HG03565 (cell line): ENCODE data around the gene SMIM14.
"Not testable (repeated sequence)": the region's sequence is repeated elsewhere in the genome, so short reads cannot be mapped to it uniquely, and the experiment has no call there.

Experiments used
- ATAC-seq: cut with Tn5 transposase; IDR thresholded peaks from one replicate; pipeline ENCODE4 v1.9.1; 2021; ENCODE audit warnings: mild to moderate bottlenecking, moderate library complexity; ENCODE audit not compliant: unreplicated experiment

The SMIM14 gene

GRCh38 chr4:39638354-39639239 is at the start of gene SMIM14:
SMIM14 (minus strand) TSS chr4:39638865; CDS start chr4:39605145, 33,720 bp downstream.
- ATAC-seq = peak; percentile 68

- ATAC-seq = no peak
Measured at GRCh38 chr4:39687014-39687413, 48.3 kb upstream of the SMIM14 start.

DNA sequence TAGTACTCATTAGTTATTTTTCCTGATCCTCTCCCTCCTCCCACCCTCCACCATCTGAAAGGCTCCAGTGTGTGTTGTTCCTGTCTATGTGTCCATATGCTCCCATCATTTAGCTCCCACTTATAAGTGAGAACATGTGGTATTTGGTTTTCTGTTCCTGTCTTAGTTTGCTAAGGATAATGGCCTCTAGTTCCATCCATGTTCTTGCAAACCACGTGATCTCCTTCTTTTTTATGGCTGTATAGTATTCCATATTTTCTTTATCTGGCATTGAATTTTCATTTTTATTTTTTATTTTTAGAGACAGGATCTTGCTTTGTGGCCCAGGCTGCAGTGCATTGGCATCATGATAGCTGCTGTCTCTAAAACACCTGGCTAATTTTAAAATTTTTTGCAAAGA is 47.3 kb upstream of the SMIM14 start:
- no peak for ATAC-seq

- peak; percentile 93 for ATAC-seq
Measured at GRCh38 chr4:39682138-39682537, 43.5 kb upstream of the SMIM14 start.

DNA sequence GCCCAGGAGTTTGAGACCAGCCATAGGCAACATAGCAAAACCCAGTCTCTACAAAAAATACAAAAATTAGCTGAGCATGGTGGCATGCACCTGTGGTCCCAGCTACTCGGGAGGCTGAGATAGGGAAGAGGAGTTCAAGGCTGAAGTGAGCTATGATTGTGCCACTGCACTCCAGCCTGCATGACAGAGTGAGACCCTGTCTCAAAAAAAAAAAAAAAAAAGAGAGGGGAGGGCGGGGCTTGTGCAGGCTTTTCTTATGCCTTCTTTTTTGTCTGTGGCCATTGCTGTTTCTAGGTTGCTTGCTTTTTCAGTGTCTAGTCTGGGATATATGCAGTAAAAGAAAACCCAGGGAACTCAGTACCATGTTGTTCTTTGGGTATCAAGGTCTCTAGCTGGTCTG is 42.3 kb upstream of the SMIM14 start:
- not testable (repeated sequence) for ATAC-seq

GRCh38 chr4:39675681-39676080 is 37.0 kb upstream of the SMIM14 start:
- ATAC-seq = not testable (repeated sequence)

DNA sequence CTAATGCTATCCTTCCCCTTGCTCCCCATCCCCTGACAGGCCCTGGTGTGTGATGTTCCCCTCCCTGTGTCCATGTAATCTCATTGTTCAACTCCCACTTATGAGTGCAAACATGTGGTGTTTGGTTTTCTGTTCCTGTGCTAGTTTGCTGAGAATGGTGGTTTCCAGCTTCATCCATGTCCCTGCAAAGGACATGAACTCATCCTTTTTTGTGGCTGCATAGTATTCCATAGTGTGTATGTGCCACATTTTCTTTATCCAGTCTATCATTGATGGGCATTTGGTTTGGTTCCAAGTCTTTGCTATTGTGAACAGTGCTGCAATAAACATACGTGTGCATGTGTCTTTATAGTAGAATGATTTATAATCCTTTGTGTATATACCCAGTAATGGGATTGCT is 31.6 kb upstream of the SMIM14 start:
- ATAC-seq = not testable (repeated sequence)

DNA sequence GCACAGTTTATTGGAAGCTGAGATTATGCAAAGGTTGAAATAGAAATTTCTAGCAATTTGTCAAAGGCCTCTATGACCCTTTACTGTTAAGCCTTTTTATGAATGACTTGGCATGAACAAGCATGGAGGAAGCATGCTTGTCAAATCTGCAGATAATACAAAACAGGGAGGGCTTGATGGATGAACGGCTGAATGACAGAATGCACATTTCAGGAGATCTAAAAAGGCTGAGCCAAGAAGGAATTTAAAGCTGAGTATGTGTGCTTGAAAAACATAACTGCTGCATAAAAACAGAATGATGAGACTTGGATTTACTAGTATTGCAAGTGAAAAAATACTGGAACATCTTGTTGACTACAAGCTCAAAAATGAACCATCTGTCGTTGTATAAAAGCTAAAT is 30.2 kb upstream of the SMIM14 start:
- ATAC-seq = no peak

- no peak for ATAC-seq
Measured at GRCh38 chr4:39667706-39668105, 29.0 kb upstream of the SMIM14 start.

DNA sequence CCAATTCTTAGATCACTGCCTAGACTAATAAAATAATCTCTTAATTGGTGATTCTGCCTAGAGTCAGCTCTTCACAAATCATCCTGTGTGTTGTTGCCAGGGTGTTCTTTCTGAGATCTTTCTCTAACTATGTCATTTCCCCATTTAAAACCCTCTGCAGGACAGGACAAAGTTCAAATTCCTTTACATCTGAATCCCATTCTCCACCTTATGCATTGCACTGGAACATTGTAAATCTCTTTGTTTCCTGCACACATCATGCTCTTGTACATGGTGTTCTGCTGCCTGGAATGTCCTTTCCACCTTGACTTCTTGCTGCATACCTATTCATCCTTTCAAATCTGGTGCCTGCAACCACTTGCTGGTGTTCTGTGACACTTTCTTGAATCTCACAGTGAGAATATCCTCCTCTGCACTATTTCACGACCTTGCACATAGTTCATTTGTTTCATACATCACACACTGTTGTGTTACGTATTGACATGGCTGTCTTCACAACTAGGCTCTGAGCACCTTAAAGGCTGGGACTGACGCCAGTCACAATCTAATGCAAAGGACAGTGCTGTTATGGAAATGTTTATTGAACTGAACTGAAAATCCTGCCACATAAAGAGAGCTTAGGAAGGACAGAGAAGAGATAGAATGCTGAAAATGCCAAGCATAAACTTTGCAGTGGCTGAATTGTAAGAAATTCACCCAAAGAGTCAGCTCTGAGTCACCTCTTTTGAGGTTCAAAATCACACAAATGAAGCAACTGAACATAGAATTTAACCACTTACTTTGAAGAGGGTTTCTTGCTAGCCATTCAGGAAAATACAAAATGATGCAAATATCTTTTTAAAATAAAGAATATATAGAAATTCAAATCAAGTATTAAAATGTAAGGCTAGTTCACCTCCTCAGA is 26.4 kb upstream of the SMIM14 start:
- ATAC-seq = no peak

GRCh38 chr4:39662683-39663082 is 24.0 kb upstream of the SMIM14 start:
- ATAC-seq = no peak

DNA sequence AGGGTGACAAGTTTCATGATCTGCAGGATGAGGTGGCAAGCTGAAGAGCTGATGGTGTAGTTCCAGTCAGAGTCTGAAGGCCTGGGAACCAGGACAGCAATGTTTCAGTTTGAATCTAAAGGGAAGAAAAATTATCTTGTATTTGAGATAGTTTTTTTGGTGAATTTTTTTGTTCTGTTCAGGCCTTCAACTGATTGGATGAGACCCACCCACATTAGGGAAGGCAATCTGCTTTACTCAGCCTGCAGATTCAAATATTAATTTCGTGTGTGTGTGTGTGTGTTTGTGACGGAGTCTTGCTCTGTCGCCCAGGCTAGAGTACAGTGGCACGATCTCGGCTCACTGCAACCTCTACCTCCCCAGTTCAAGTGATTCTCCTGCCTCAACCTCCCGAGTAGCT is 22.1 kb upstream of the SMIM14 start:
- ATAC-seq = no peak

DNA sequence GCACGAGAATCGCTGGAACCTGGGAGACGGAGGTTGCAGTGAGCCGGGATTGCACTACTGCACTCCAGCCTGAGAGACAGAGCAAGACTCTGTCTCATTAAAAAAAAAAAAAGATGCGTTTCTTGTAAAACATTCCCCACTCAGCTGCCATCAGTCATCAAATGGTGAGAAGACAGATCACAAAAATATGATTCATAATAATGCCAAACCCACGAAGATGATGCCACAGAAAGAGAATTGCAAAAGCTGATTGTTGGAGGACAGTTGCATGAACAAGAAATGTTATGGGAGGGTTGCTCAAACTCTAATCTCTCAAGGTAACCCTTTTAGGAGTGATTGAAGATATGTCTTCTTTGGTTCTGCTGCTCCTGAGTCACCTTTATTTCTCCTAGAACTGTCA is 21.4 kb upstream of the SMIM14 start:
- ATAC-seq = no peak

GRCh38 chr4:39658756-39659155 is 20.1 kb upstream of the SMIM14 start:
- ATAC-seq = no peak

DNA sequence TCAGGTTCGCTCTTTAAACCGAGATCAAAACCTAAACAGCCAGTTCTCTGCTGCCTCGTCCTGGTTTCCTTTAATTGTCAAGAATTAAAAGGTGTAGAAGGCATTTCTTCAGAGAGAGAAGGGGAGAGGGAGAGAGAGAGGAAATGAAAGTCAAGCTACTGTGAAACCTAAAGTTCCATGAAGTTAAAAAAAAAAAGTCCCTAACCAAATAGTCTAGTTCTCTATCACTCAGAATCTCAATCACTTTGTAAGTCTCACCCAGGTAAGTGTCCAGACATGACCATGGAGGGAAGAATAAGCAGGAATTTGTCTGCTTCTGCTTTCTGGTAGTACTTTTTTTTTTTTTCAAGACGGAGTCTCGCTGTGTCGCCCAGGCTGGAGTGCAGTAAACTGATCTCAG is 18.8 kb upstream of the SMIM14 start:
- ATAC-seq = peak; percentile 78

GRCh38 chr4:39656638-39657037 is 18.0 kb upstream of the SMIM14 start:
- ATAC-seq = not testable (repeated sequence)

GRCh38 chr4:39655876-39656275 is 17.2 kb upstream of the SMIM14 start:
- ATAC-seq = no peak

- no peak for ATAC-seq
Measured at GRCh38 chr4:39655211-39655610, 16.5 kb upstream of the SMIM14 start.

DNA sequence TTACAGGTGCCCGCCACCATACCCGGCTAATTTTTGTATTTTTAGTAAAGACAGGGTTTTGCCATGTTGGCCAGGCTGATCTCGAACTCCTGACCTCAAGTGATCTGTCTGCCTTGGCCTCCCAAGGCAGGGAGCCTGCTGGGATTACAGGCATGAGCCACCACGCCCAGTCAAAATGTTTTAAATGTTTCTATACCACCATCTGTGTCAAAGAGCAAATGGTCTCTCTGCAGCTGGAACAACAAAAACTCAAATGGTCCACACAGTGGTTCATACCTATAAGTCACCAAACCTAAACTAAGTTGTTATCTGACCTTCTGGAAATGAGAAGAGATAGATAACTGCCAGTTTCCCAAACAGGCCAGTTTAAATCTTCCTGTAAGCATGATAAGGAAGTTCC is 12.9 kb upstream of the SMIM14 start:
- ATAC-seq = not testable (repeated sequence)

DNA sequence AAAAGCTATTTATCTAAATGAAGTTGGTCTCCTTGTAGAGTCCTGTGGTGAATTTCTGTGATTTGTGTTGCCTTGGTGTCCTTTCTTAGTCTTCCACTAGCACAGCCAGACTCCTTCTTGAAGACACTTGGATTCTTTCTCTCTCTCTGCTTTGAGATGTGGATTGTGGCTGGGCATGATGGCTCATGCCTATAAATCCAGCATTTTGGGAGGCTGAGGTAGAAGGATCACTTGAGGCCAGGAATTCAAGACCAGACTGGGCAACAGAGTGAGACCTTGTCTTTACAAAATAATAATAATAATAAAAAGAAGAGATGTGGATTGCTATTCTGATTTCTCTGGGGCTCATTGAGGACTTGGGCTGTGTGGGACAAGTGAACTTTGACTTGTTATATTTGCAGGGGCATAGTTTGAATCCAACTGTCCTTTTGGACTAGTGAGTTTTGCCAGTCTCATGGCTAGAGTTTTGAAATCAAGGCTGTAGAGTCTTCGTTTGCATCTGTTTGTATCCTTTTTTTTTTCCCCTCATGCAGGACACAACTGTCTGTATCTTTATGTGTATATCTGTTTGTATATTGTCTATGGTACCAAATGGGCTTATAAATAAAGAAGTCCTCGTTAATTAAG is 11.1 kb upstream of the SMIM14 start:
- no peak for ATAC-seq

DNA sequence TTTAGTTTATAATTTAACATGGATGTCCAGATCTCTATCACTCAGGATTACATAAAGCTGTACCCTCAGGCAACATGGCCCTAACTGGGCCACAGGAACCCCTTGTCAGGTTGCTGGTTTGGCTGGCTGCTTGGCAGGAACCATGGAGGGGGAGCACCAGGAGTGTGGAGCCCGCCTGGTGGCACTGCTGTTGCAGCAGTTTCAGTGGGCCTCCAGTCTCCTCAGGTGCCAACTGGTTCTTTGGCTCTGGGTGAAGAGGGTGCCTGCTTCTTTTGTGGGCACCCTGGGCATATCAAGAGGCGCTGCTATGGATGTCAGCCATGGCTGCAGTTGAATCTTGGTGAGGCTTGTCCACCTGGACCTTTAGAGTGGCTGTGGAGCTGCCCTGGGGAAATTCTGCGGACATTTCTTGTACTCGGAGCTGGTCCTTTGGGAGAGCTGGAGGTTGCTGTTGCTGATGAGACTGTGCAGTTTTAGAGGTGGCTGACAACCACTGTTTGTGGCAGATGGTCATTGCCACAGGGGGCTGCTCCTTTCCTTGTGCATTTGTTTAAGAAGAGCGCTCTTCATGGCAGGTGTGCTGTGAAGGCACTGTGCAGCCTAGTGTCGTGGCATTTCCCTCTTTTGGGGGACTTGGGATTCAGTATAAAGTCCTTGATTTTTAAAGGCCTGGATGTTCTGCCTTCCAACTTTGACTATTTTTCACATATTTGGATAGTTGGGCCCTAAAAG is 10.3 kb upstream of the SMIM14 start:
- ATAC-seq = no peak
